ENCODE measurements around the gene GALK2.
"Not testable (repeated sequence)": the region's sequence is repeated elsewhere in the genome, so short reads cannot be mapped to it uniquely, and the experiment has no call there.

Gene GALK2

DNA sequence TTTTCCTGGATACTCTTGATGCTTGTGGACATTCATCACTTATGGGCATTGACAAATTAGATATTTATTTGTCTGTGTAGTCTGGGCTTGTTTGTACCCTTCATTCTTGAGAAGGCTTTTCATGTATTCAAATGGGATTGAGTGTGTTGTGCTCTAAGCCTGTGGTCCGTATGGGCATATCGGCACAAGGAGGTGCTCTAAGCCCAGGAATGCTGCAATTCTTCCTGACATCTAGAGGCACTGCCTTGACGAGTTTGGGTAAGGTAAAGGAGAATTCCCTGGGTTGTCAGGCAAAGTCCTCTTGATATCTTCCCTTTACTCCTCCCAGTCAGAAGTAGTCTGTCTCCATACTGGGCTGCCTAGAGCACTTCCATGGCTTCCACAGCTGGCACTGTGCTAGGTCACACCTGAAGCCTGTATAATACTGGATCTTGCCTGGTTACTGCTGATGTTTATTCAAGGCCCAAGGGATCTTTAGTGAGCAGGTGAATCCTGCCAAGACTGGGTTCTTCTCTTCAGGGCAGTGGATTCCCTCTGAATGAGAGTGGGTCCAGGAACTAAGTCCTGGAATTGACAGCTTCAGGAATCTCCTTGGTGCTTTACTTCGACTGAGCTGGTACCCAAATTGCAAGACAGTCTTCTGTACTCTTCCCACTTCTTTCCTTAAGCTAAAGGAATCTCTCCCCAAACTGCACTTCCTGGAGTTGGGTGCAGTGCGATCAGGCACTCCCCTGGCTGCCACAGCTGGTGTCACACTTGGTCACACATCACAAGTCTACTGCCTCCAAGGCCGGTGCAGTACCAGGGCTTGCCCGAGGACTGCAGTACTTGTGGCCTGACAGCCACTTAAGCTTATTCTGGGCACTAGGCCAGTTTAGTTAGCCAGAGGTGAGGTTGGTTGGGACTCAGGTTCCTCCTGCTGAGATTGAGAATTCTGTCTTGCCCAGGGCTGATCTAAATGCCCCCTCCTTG lies 46.0 kb downstream of the GALK2 start:
- in situ Hi-C loops (cut with HindIII; ENCODE audit: low sequenced_read_pairs) = no loop called here

DNA sequence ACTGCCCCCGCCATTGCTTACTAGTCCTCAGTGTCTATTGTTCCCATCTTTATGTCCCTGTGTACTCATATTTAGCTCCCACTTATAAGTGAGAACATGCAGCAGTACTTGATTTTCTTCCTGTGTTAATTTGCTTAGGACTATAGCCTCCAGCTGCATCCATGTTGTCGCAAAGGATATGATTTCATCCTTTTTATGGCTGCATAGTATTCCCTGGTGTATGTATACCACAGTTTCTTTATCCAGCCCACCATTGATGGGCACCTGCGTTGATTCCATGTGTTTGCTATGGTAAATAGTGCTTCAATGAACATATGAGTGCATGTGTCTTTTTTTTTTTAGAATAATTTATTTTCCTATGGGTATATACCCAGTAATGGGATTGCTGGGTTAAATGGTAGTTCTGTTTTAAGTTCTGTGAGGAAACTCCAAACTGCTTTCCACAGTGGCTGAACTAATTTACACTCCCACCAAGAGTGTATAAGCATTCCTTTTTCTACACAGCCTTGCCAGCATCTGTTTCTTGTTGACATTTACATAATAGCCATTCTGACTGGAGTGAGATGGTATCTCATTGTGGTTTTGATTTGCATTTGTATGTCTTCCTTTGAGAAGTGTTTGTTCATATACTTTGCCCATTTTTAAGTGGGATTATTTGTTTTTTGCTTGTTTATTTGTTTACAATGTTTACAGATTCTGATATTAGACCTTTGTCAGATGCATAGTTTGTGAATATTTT lies 53.7 kb downstream of the GALK2 start:
- in situ Hi-C loops (cut with HindIII; ENCODE audit: low sequenced_read_pairs) = no loop called here

DNA sequence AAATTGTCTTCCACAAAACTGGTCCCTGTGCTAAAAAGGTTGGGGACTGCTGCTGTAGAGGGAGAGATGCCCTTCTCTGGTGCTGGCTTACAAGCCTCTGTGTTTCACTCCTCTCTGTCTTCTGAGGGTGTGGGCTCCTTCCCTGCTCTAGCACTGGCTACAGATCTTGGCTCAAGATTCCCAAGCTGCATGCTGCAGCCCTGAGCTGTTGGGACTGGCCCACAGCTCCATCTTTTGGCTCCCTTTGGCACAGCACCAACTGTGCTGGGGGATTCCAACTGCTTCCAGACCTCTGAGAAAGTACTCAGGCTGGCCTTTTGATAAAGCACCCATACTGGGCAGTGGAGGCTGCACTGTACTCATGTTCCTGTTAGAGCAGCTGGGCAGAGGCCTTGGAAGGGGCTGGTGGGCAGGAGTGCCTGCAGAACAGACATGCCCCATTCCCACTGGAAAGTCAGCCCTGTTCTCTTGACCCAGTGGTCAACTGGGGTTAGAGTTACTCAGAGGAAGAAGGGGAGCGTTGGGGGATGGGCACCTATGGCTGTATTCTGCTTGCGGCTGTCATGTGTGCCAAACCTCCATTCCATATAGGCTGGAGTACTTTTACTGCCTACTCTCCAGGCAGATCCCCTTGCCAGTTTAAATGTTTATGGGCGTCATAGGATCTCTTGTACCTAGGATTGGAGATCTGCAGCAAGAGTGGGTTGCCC lies 55.7 kb downstream of the GALK2 start:
- in situ Hi-C loops (cut with HindIII; ENCODE audit: low sequenced_read_pairs) = no loop called here

DNA sequence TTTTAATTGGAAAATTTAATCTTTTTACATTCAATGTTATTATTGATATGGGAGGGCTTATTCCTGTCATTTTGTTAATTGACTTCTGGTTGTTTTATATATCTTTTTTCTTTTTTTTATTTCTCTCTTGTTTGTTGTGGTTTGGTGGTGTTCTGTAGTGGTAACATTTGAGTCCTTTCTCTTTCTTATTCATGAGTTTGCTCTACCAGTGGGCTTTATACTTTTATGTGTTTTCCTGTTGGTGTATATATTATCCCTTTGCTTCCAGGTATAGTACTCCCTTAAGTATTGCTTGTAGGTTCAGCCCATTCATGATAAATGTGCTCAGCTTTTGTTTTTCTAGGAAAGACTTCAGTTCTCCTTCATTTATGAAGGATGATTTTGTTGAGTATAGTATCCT lies 57.6 kb downstream of the GALK2 start:
- in situ Hi-C loops (cut with HindIII; ENCODE audit: low sequenced_read_pairs) = no loop called here

- in situ Hi-C loops (cut with HindIII; ENCODE audit: low sequenced_read_pairs) = no loop called here
Measured at GRCh38 chr15:49229922-49230321, 59.9 kb downstream of the GALK2 start.

- in situ Hi-C loops (cut with HindIII; ENCODE audit: low sequenced_read_pairs) = no loop called here
Measured at GRCh38 chr15:49232236-49232806, 62.3 kb downstream of the GALK2 start.

GRCh38 chr15:49235446-49236124 lies 65.5 kb downstream of the GALK2 start:
- in situ Hi-C loops (cut with HindIII; ENCODE audit: low sequenced_read_pairs) = no loop called here

GRCh38 chr15:49236869-49237268 lies 66.8 kb downstream of the GALK2 start:
- in situ Hi-C loops (cut with HindIII; ENCODE audit: low sequenced_read_pairs) = no loop called here

DNA sequence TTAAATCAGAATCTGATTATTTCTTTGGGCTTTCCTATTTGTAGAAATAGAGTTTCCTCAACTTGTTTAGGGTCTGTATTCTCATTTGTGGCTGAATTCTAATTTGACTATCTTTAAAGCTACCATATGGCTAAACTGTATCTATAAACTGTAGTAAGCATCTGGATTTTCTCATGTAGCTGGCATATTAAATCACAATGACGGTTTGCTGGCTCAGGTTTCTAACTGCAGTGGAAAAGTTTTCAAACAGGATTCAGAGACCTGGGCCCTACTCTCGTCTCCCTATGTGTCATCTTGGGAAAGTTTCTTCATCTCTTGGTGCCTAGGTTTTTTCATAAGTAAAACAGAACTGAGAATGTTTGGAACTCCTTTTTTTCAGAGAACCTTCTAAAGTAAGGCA lies 68.3 kb downstream of the GALK2 start:
- in situ Hi-C loops (cut with HindIII; ENCODE audit: low sequenced_read_pairs) = no loop called here

- in situ Hi-C loops (cut with HindIII; ENCODE audit: low sequenced_read_pairs) = no loop called here
Measured at GRCh38 chr15:49239105-49239504, 69.1 kb downstream of the GALK2 start.

DNA sequence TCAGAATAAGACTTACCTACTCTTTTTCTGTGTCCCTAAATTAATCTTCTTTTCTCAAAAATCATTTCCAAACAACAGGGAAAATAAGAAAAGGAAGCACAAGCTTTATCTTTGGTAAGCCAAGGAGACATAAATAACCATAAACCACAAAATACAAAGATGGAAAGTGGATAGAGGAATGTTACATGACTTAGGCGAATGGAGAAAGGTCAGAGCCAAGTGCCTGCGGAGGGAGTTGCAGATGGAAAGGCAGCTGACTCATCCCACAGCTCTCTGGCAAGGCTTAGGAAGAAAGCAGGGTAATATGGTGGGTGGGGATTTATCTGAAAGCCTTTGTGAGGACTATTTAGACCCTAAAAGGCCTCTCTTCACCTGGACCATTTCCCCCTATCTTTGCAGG lies 72.8 kb downstream of the GALK2 start:
- in situ Hi-C loops (cut with HindIII; ENCODE audit: low sequenced_read_pairs) = no loop called here

- in situ Hi-C loops (cut with HindIII; ENCODE audit: low sequenced_read_pairs) = no loop called here
Measured at GRCh38 chr15:49247556-49248110, 77.6 kb downstream of the GALK2 start.

DNA sequence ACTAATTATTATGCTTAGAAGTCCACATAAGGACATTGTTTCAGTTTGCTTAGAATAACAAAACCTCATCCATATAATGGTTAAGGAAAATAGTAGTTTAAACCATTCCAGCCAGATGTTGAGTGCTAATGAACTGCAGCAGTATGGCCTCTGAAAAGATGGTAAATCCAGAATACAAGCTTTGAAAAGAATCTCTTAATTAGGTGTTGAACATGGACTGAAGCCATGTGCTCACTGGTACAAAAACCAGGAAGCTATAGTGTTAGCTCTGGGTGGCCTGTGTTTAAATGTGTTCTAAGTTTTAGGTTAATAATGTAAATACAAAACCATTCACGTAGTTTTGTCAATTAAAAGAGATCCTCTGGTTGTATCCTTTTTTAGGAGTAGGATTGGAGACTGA lies 78.2 kb downstream of the GALK2 start:
- in situ Hi-C loops (cut with HindIII; ENCODE audit: low sequenced_read_pairs) = no loop called here

- in situ Hi-C loops (cut with HindIII; ENCODE audit: low sequenced_read_pairs) = no loop called here
Measured at GRCh38 chr15:49255966-49256759, 86.1 kb downstream of the GALK2 start.

GRCh38 chr15:49265117-49265516 lies 95.1 kb downstream of the GALK2 start:
- in situ Hi-C loops (cut with HindIII; ENCODE audit: low sequenced_read_pairs) = not testable (repeated sequence)

- in situ Hi-C loops (cut with HindIII; ENCODE audit: low sequenced_read_pairs) = no loop called here
Measured at GRCh38 chr15:49265911-49266310, 95.9 kb downstream of the GALK2 start.

GRCh38 chr15:49270541-49271421 lies 100.7 kb downstream of the GALK2 start:
- in situ Hi-C loops (cut with HindIII; ENCODE audit: low sequenced_read_pairs) = no loop called here

DNA sequence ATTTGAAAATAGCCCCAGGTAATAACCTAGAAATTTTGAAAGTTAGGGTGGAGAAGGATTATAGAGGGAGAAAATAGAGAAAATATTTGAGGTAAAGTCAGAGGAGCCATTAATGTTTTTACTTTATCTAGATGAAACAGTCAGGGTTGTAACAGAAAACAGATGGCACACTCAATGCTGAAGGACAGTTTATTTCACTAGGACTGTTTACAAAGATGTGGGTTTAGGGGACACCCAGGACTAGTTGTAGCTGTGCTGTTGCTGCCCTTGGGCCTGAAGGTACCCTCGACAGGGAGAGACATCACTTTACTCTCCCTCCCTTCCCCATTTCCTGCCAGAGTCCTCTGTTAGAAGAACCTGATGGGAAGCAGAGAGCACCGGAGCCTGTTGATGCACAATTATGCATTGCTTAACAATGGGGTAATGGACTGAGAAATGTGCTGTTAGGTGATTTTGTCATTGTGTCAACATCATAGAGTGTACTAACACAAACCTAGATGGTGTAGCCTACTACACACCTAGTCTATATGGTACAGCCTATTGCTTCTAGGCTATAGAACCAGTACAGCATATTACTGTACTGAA lies 103.8 kb downstream of the GALK2 start:
- in situ Hi-C loops (cut with HindIII; ENCODE audit: low sequenced_read_pairs) = no loop called here
